ENCODE data around the gene NOP56.

- TF ChIP-seq, protein P1, sequence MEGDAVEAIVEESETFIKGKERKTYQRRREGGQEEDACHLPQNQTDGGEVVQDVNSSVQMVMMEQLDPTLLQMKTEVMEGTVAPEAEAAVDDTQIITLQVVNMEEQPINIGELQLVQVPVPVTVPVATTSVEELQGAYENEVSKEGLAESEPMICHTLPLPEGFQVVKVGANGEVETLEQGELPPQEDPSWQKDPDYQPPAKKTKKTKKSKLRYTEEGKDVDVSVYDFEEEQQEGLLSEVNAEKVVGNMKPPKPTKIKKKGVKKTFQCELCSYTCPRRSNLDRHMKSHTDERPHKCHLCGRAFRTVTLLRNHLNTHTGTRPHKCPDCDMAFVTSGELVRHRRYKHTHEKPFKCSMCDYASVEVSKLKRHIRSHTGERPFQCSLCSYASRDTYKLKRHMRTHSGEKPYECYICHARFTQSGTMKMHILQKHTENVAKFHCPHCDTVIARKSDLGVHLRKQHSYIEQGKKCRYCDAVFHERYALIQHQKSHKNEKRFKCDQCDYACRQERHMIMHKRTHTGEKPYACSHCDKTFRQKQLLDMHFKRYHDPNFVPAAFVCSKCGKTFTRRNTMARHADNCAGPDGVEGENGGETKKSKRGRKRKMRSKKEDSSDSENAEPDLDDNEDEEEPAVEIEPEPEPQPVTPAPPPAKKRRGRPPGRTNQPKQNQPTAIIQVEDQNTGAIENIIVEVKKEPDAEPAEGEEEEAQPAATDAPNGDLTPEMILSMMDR (IDR thresholded peaks at IDR 0.05; ENCODE audit: borderline replicate concordance, extremely low read depth, low read length, poor library complexity, severe bottlenecking), result no peak
- TF ChIP-seq EZH2 (IDR thresholded peaks at IDR 0.05; ENCODE audit: borderline replicate concordance, low read depth, low read length, severe bottlenecking), result no peak
These were observed 47.5 kb downstream of the NOP56 start for GRCh38 chr20:2699775-2700413.
